Measurements from ENCODE around the gene AMFR. TPM values are rescaled to one million over a fixed set of nuclear protein-coding genes. Genes with fewer than 3 reads are reported as not detected.

Gene AMFR
- total and polyA plus RNA-seq, 2 of the 8 experiments (the other 6 are each of a cell fraction or from before 2014, with no cell fraction given), result 18.6 to 21.7 TPM

DNA sequence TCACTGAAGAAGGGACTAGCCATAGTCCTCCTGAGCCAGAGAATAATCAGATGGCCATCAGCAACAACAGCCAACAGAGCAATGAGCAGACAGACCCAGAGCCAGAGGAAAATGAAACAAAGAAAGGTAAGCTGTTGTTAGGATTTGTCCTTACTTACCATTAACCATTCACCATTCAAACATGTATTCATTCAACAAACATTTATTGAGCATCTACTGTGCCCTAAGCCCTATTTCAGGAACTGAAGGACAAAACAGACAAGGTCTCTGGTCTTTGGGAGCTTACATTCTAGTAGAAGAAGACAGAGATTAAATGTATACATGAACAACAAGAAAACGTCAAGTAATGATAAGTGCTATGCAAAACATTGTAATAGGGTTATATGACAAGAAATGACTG is 45.3 kb upstream of the AMFR start:
- Histone ChIP-seq H3K9ac (replicated peaks in 1 of 4; ENCODE audit: extremely low read depth in 1 of 4, low read depth in 3 of 4, low read length in 3 of 4) (no peak overlapping the region), H3K23me2 (ENCODE audit: low read depth, low read length) (no peaks in the 10 kb centered on the region), H2BK20ac (ENCODE audit: low read length) (no peak overlapping the region), H2BK120ac (replicated peaks; ENCODE audit: low read depth, low read length) (no peak overlapping the region), H2BK5ac (ENCODE audit: low read depth, low read length) (no peak overlapping the region), H2BK15ac (ENCODE audit: low read length) (no peak overlapping the region), H3K23ac (ENCODE audit: insufficient read length) (no peak overlapping the region), H4K8ac (ENCODE audit: extremely low read depth, insufficient read depth, low read length) (no peak overlapping the region), H3K27me3 (replicated peaks in 1 of 4; ENCODE audit: control insufficient read depth in 3 of 4, extremely low read depth in 1 of 4, insufficient read depth in 3 of 4, low read length in 3 of 4) (no peaks in the 10 kb centered on the region), H3K56ac (replicated peaks; ENCODE audit: insufficient read length, low read depth, low read length) (no peak overlapping the region), H4K5ac (ENCODE audit: insufficient read length, low read depth, low read length) (no peak overlapping the region), H4K20me1 (replicated peaks in 1 of 2; ENCODE audit: control insufficient read depth in 1 of 2, insufficient read depth in 2 of 2, low read length in 2 of 2) (peaks cover 0 to 4% of the 10 kb centered on the region in 2 experiments), H3K4me3 (ENCODE audit: extremely low read depth in 1 of 4, insufficient read depth in 2 of 4, low read depth in 3 of 4, low read length in 4 of 4) (no peak overlapping the region), H3K18ac (ENCODE audit: extremely low read depth, low read length) (no peak overlapping the region), H3K27ac (ENCODE audit: low read depth, low read length) (no peak overlapping the region), H2BK12ac (ENCODE audit: low read depth, low read length) (no peak overlapping the region), H3K79me1 (ENCODE audit: low read depth, low read length) (no peaks in the 10 kb centered on the region), H3K9me3 (ENCODE audit: insufficient read depth in 2 of 2, low read depth in 1 of 2, low read length in 1 of 2) (no peaks in the 10 kb centered on the region), H3K4ac (replicated peaks; ENCODE audit: insufficient read length, low read depth, low read length) (no peak overlapping the region), H3K4me2 (ENCODE audit: insufficient read depth in 1 of 2, low read depth in 2 of 2, low read length in 2 of 2) (no peak overlapping the region), H3K14ac (ENCODE audit: insufficient read length) (no peak overlapping the region), H3K79me2 (ENCODE audit: control insufficient read depth in 1 of 2, insufficient read depth in 2 of 2, low read length in 2 of 2) (no peaks in the 10 kb centered on the region), H4K91ac (replicated peaks; ENCODE audit: insufficient read length, low read length) (no peak overlapping the region), H2AK5ac (ENCODE audit: low read depth, low read length) (no peak overlapping the region), H3K36me3 (ENCODE audit: control insufficient read depth in 2 of 4, insufficient read depth in 4 of 4, low read length in 3 of 4) (peaks cover 27 to 87% (median 72%) of the 10 kb centered on the region in 4 experiments), H2AFZ (ENCODE audit: low read length) (no peak overlapping the region), H3K4me1 (replicated peaks in 1 of 4; ENCODE audit: control insufficient read depth in 3 of 4, insufficient read depth in 4 of 4, low read length in 3 of 4) (no peaks in the 10 kb centered on the region)
- ChIA-PET CTCF (ENCODE audit: partially characterized antibody) (interaction anchor here (0.6 to 1.3 kb wide), 4 partner anchors 15 to 225 kb away, joined by 3 to 4 read pairs (median 3); no protein-coding TSS in a partner anchor), POLR2A (ENCODE audit: partially characterized antibody) (interaction anchor here (1.5 to 2.2 kb wide), 2 partner anchors 9 to 10 kb away, joined by 5 to 9 read pairs; no protein-coding TSS in a partner anchor)
- WGBS, 2 experiments (ENCODE audit: extremely low coverage in 1 of 2, insufficient coverage in 1 of 2, insufficient read length in 1 of 2, insufficient replicate concordance in 2 of 2, low coverage in 1 of 2, low lambda C conversion rate in 2 of 2, missing lambda C conversion rate in 1 of 2), result 95% methylated on average over 1 of the region's 1 CpG; no CpG with 5 or more reads in 1 of the 2 experiments
- FAIRE-seq, result no peak
- TF ChIP-seq KDM4A (IDR thresholded peaks at IDR 0.05; ENCODE audit: low read depth, low read length, severe bottlenecking) (no peak), BCL11A (IDR thresholded peaks at IDR 0.05; ENCODE audit: low read depth in 2 of 2, low read length in 2 of 2) (no peak), TAF1 (IDR thresholded peaks at IDR 0.05; ENCODE audit: low read depth, low read length) (no peak), EGR1 (IDR thresholded peaks at IDR 0.05; ENCODE audit: borderline replicate concordance, low read depth, low read length) (no peak), CREB1 (IDR thresholded peaks at IDR 0.05) (no peak), TBP (IDR thresholded peaks at IDR 0.05; ENCODE audit: low read depth, low read length) (no peak), POU5F1 (IDR thresholded peaks at IDR 0.05; ENCODE audit: low read depth, low read length) (no peak), SRF (IDR thresholded peaks at IDR 0.05; ENCODE audit: low read depth, low read length) (no peak), YY1 (IDR thresholded peaks at IDR 0.05; ENCODE audit: low read depth, low read length) (no peak), ZNF274 (IDR thresholded peaks at IDR 0.05; ENCODE audit: borderline replicate concordance, extremely low read depth, low read length) (no peak), SP2 (IDR thresholded peaks at IDR 0.05; ENCODE audit: low read length) (no peak), TEAD4 (IDR thresholded peaks at IDR 0.05; ENCODE audit: low read depth, low read length) (no peak)
- no peak for DNase-seq (ENCODE audit: low read depth in 1 of 2, low spot score in 2 of 2)
